HFF-Myc (cell line): Measurements from ENCODE around the gene C1QTNF8.
"Not testable (repeated sequence)": the region's sequence is repeated elsewhere in the genome, so short reads cannot be mapped to it uniquely, and the experiment has no call there.

ENCODE experiments used
- DNase-seq: peaks from one replicate; pipeline ENCODE4 v3.0.0-alpha.2; 2011; ENCODE audit warnings: low read depth; ENCODE audit errors: extremely low read depth
- H3K4me3 ChIP-seq: replicated peaks from 2 replicates; pipeline ENCODE4 v1.5.1; 2011; ENCODE audit warnings: low read depth, mild to moderate bottlenecking, control low read depth, low read length
- CTCF ChIP-seq: IDR thresholded peaks from 2 replicates; pipeline ENCODE4 v1.5.1; 2012; ENCODE audit warnings: mild to moderate bottlenecking, low read depth, low read length, control low read depth; ENCODE audit errors: missing control alignments

C1QTNF8 gene

DNA sequence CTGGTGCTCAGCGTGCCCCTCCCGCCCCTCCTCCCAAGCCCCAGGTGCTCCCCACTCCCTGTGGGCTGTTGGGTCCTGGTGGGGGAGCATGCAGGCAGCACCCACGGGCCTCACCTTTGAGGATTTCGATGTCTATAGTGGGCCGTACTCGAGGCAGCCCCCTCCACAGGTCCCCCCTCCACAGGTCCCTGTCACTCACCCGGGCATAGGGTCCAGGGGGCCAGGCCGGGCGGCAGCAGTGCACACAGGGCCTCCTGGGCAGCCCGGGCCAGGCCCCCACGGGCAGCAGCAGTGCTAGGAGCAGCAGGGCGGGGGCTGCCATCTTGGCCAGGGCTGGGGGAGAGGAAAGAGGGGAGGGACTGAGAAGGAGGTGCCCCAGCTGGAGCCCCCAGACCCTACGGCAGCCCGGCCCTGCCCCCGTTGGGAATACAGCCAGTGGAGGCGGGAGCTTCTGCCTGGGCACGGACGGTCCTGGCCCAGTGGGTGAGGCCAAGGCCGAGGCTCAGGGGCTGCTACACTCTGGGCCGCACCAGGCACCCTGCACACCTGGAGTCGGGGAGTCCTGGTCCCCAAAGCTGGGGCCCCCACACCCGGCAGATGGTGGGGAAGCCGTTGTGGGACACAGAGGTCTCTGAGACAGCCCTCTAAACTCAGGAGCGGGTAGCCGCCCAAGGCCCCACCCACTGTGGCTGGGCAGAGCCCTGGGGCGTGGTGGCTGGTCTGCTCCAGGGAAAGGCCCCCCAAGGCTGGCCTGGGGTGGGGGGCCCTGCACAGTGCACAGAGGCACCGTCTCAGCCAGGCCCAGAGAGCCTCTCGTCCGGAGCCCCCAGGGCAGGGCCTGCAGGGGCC is 1.2 kb downstream of the C1QTNF8 start:
- no peak for DNase-seq
- no peak overlapping the region for H3K4me3 ChIP-seq
- no peak for TF ChIP-seq CTCF

- TF ChIP-seq CTCF = no peak
Measured at GRCh38 chr16:1094124-1094479, 1.9 kb downstream of the C1QTNF8 start.

DNA sequence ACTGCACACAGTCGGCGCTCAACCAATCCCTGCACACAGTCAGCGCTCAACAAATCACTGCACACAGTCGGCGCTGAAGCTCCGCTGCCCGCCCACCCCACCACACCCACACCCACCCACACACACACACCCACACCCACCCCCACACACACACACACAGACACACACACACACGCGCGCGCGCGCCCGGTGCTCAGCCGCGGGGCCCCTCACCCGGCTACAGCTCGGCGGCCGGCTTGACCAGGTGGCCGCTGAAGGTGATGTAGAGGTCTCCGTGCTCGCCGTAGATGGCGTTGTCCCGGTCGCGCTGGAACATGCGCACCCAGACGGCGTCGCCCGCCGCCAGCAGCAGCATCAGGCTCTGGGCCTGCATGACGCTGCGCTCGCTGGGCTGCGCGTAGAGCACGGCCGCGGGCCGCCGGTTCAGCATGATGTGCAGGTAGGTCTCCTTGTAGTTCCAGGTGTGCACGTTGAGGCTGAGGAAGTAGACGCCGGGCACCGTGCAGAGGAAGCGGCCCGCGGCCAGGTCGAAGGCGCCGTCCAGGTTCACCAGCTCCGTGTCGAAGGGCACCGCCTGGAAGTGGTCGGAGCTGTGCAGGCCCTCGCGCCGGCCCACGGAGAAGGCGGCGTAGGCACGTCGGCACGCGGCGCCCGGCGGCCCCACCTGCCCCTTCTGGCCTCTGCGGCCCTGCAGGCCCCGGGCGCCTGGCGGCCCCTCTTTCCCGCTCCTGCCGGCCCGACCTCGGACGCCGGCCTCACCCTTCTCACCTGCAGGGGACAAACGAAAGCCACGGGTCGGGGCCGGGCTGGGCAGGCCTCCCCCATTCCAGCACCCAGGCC is 2.5 kb downstream of the C1QTNF8 start:
- no peak overlapping the region for H3K4me3 ChIP-seq
- no peak for DNase-seq
- no peak for TF ChIP-seq CTCF

More at GRCh38 chr16:1094124-1094479, 1.9 kb downstream of the C1QTNF8 start:
- H3K4me3 ChIP-seq = no peak overlapping the region
- no peak for DNase-seq

GRCh38 chr16:1092685-1093283 is 3.3 kb downstream of the C1QTNF8 start:
- DNase-seq, H3K4me3 ChIP-seq: not testable (repeated sequence)

DNA sequence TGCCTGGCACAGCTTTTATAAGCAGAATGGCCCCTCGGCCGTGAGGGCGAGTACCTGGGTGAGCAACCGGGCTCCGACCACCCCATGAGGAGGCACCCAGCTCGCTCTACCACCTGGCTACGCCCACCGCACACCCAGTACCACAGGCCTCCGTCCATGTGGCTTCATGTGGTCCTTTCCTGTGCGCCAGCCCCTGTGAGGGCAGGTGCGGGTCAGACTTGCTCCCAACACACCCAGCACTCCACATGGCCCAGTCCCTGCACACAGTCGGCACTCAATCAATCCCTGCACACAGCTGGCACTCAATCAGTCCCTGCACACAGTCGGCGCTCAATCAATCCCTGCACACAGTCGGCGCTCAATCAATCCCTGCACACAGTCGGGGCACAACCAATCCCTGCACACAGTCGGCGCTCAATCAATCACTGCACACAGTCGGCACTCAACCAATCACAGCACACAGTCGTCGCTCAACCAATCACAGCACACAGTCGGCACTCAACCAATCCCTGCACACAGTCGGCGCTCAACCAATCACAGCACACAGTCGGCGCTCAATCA is 4.0 kb downstream of the C1QTNF8 start:
- DNase-seq = no peak
- TF ChIP-seq CTCF = no peak
- H3K4me3 ChIP-seq = no peak overlapping the region

DNA sequence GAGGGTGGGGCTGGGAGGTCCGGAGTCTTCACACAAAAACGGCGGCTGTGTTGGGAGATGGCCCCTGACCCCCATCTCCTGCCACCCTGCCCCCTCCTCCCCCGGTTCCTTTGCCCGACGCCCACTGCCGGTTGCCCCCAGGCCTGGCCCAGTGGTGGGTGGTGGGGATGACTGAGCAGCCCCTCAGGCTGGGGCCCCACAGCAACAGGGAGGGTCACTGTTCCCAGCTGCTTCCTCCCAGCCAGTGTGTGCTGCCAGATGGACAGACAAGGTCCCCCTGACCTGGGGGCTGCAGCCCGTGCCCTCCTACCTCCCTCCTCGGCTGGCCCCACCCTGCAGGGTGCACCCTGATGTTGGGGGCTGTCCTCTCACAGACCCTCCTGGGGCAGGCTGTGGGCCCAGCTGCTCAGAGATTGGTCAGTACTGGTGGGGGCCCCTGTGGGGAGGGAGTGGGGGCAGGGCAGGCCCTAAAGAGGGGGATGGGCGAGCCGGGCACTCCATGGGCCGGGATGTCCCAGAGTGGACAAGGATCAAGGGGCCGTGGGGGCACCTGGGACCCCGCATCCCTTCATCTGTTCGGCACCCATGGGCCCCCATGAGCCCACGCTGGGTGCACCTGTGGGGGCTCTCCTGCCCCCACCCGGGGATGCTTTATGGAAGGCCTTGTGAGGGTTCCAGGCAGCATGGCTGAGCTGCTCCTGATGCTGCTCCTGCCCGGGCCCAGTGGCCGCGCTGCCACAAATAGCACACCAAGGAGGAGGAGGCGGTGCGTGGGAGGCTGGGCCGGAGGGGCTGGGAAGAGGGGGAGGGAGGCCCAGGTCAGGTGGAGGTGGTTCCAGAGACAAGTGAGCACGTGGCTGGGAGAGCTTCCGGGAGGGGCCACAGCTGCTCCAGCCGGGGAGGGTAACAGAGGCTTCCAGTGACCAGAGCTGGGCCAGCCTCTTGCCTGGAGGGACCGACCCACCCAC is 5.1 kb downstream of the C1QTNF8 start:
- TF ChIP-seq CTCF = no peak
- H3K4me3 ChIP-seq = no peak overlapping the region
- no peak for DNase-seq
